ENCODE results near the gene CHRNA3. TPM values are rescaled to one million over a fixed set of nuclear protein-coding genes. Genes with fewer than 3 reads are reported as not detected.
"Not testable (repeated sequence)": the region's sequence is repeated elsewhere in the genome, so short reads cannot be mapped to it uniquely, and the experiment has no call there.

Gene CHRNA3
- total and polyA plus RNA-seq, 8 donors, result 0.31 to 4.6 (median 1.0) TPM; not detected in 3

DNA sequence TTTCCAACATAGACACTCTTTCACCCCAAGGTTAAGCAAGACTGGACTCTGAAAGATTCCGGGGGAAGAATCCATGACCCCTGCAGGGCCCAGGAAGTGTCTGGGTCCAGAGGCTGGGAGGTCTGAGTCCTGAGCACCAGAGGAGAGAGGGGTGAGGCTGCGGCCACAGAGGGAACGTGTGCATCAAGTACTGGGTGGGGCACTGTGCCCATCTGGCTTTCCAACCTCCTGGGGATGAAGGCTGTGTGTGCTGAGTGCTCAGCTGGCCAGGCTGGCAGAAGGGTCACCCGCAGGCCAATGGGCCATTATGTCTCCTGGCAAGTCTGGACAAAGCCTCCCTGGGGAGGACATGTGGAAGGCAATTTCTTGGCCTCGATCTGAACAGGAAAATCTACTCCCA, 3.3 kb downstream of the CHRNA3 start:
- Histone ChIP-seq H3K27ac (no peak overlapping the region), H3K36me3 (no peaks in the 10 kb centered on the region), H3K4me1 (peaks cover 14 to 28% (median 21%) of the 10 kb centered on the region in 4 donors), H3K9me3 (no peaks in the 10 kb centered on the region), H3K27me3 (peaks cover 0 to 41% (median 36%) of the 10 kb centered on the region in 3 donors), H3K4me3 (no peak overlapping the region)
- intact Hi-C loops (cut with DNase I; ENCODE audit: low total_unique reads), result no loop called here
- peak; percentile 20 to 27 for DNase-seq
- WGBS, 5 donors, result 72 to 89% (median 84%) methylated on average over 5 of the region's 5 CpGs
- TF ChIP-seq EP300 (IDR thresholded peaks at IDR 0.05), result no peak
- no peak for TF ChIP-seq POLR2AphosphoS5 (IDR thresholded peaks at IDR 0.05)
- no peak for TF ChIP-seq POLR2A (IDR thresholded peaks at IDR 0.05)

DNA sequence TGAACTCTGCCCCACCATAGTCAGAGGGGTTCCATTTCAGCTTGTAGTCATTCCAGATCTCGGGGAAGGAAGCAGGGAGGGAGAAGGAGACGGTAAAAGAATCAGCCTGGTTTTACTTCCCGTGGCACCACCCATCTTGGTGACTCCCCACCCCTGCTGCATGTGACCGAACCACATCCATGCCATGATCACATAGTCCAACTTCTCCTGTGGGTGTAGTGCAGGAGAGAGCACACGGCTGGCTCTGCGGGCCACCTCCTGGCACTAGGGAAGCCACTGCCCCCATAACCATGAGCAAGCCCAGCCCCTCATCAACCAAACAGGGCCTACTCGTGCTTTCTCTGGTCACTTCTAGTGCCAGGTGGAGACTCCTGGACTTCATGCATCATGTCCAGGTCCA, 3.7 kb downstream of the CHRNA3 start:
- WGBS, 5 donors, result 59 to 83% (median 75%) methylated on average over 6 to 7 of the region's 7 CpGs
- no peak overlapping the region for H3K4me3 ChIP-seq
- H3K36me3 ChIP-seq, result no peaks in the 10 kb centered on the region
- no peak for TF ChIP-seq POLR2AphosphoS5 (IDR thresholded peaks at IDR 0.05)
- TF ChIP-seq POLR2A (IDR thresholded peaks at IDR 0.05), result no peak
- no peak for TF ChIP-seq CTCF (IDR thresholded peaks at IDR 0.05)
- TF ChIP-seq EP300 (IDR thresholded peaks at IDR 0.05), result no peak
- H3K9me3 ChIP-seq, result no peaks in the 10 kb centered on the region
- H3K27ac ChIP-seq, result no peak overlapping the region
- intact Hi-C loops (cut with DNase I; ENCODE audit: low total_unique reads), result no loop called here
- H3K4me1 ChIP-seq, result peaks cover 14 to 28% (median 21%) of the 10 kb centered on the region in 4 donors
- DNase-seq, result peak in 1 of 2 donors; percentile 22
- peaks cover 0 to 36% (median 35%) of the 10 kb centered on the region in 3 donors for H3K27me3 ChIP-seq

GRCh38 chr15:78616506-78616905, 4.3 kb downstream of the CHRNA3 start:
- intact Hi-C loops (cut with DNase I; ENCODE audit: low total_unique reads), result no loop called here
- Histone ChIP-seq H3K4me1 (peaks cover 14 to 28% (median 21%) of the 10 kb centered on the region in 4 donors), H3K36me3 (no peaks in the 10 kb centered on the region), H3K4me3 (no peak overlapping the region), H3K9me3 (no peaks in the 10 kb centered on the region), H3K27me3 (peaks cover 0 to 31% (median 29%) of the 10 kb centered on the region in 3 donors), H3K27ac (no peak overlapping the region)
- WGBS, 5 donors, result 71 to 86% (median 74%) methylated on average over 2 of the region's 2 CpGs
- TF ChIP-seq EP300 (IDR thresholded peaks at IDR 0.05), result no peak
- no peak for TF ChIP-seq POLR2AphosphoS5 (IDR thresholded peaks at IDR 0.05)
- no peak for TF ChIP-seq CTCF (IDR thresholded peaks at IDR 0.05)
- TF ChIP-seq POLR2A (IDR thresholded peaks at IDR 0.05), result no peak
- DNase-seq, result peak in 1 of 2 donors; percentile 4

GRCh38 chr15:78615151-78615589, 5.6 kb downstream of the CHRNA3 start:
- WGBS, 5 donors, result 69 to 87% (median 80%) methylated on average over 2 to 3 of the region's 3 CpGs
- no peak for TF ChIP-seq EP300 (IDR thresholded peaks at IDR 0.05)
- TF ChIP-seq CTCF (IDR thresholded peaks at IDR 0.05), result no peak
- TF ChIP-seq POLR2A (IDR thresholded peaks at IDR 0.05), result no peak
- TF ChIP-seq POLR2AphosphoS5 (IDR thresholded peaks at IDR 0.05), result no peak
- Histone ChIP-seq H3K4me1 (peaks cover 4 to 17% (median 11%) of the 10 kb centered on the region in 4 donors), H3K27ac (no peak overlapping the region), H3K27me3 (peaks cover 0 to 17% (median 16%) of the 10 kb centered on the region in 3 donors), H3K9me3 (no peaks in the 10 kb centered on the region), H3K36me3 (no peaks in the 10 kb centered on the region), H3K4me3 (no peak overlapping the region)
- intact Hi-C loops (cut with DNase I; ENCODE audit: low total_unique reads), result no loop called here
- peak in 1 of 2 donors; percentile 9 for DNase-seq

DNA sequence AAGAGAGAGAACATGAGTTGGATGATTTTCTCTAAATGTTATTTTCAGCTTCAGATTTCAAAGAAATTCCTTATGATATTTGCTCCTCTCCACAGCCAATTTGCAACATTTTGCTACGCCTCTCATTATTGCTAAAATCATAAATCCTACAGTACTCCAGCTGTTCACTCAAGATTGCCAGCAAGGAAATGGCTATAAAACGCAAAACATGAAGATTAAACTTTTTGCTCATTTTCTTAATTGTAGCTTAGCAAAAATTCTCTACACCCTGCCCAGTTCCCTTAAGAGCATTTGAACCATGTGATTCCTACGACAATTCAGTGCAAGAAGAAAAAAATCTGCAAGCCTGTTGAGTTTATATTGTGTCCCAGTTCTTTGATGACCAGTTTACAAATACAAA, 6.8 kb downstream of the CHRNA3 start:
- Histone ChIP-seq H3K36me3 (no peaks in the 10 kb centered on the region), H3K9me3 (no peaks in the 10 kb centered on the region), H3K4me3 (no peak overlapping the region), H3K4me1 (peaks cover 0 to 6% (median 3%) of the 10 kb centered on the region in 4 donors), H3K27me3 (peaks cover 0 to 6% (median 4%) of the 10 kb centered on the region in 3 donors), H3K27ac (no peak overlapping the region)
- DNase-seq, result no peak
- no peak for TF ChIP-seq POLR2AphosphoS5 (IDR thresholded peaks at IDR 0.05)
- TF ChIP-seq POLR2A (IDR thresholded peaks at IDR 0.05), result no peak
- no peak for TF ChIP-seq EP300 (IDR thresholded peaks at IDR 0.05)
- no peak for TF ChIP-seq CTCF (IDR thresholded peaks at IDR 0.05)
- 57 to 66% (median 60%) methylated on average over 3 of the region's 3 CpGs for WGBS, 5 donors
- intact Hi-C loops (cut with DNase I; ENCODE audit: low total_unique reads), result no loop called here

GRCh38 chr15:78609551-78609950, 11.2 kb downstream of the CHRNA3 start:
- H3K27me3 ChIP-seq; H3K9me3 ChIP-seq; DNase-seq; H3K27ac ChIP-seq; intact Hi-C loops (cut with DNase I; ENCODE audit: low total_unique reads); H3K36me3 ChIP-seq; H3K4me1 ChIP-seq; H3K4me3 ChIP-seq: not testable (repeated sequence)
- WGBS, 5 donors, result 85 to 90% (median 87%) methylated on average over 1 to 3 of the region's 3 CpGs
